GM23248 (cell line): ENCODE measurements around the gene AGFG1.

Experiments used
- EZH2 ChIP-seq: fragments of 200-600 bp; sonication (generic); IDR thresholded peaks from 2 replicates; pipeline ENCODE4 v1.6.1; 2018; ENCODE audit warnings: antibody characterized with exemption, mild to moderate bottlenecking; ENCODE audit not compliant: insufficient read depth, poor library complexity, severe bottlenecking
- EZH2phosphoT487 ChIP-seq: fragments of 200-600 bp; sonication (generic); IDR thresholded peaks from 2 replicates; pipeline ENCODE4 v1.6.1; 2018; ENCODE audit warnings: antibody characterized with exemption, moderate library complexity, mild to moderate bottlenecking, low read depth; ENCODE audit not compliant: insufficient read depth

DNA sequence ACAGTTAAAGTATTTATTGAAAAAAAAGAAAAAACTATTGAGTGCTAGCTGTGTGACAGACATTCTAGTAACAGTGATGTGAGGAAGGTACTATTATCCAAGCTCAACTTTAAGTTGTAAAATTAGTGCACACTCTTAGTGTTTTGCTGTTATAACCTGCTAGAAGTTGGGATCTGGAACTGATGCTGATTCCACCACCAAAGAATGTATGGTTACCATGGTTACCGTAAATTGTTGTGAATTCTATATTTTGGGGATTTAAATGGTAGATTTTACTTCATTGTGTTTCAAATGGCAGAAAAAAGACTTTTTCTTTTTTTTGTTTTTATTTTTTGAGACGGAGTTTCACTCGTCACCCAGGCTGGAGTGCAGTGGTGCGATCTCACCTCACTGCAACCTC, 5.3 kb downstream of the AGFG1 start:
- TF ChIP-seq EZH2phosphoT487 (no peak), EZH2 (no peak)
